ENCODE measurements around the gene ATG9A. TPM values are rescaled to one million over a fixed set of nuclear protein-coding genes. Genes with fewer than 3 reads are reported as not detected.
A peak's percentile ranks its signal among the peaks of the same experiment; 100 is the strongest.

Gene ATG9A
- total and polyA plus RNA-seq, 4 donors, result 22.5 to 49.1 (median 42.6) TPM

DNA sequence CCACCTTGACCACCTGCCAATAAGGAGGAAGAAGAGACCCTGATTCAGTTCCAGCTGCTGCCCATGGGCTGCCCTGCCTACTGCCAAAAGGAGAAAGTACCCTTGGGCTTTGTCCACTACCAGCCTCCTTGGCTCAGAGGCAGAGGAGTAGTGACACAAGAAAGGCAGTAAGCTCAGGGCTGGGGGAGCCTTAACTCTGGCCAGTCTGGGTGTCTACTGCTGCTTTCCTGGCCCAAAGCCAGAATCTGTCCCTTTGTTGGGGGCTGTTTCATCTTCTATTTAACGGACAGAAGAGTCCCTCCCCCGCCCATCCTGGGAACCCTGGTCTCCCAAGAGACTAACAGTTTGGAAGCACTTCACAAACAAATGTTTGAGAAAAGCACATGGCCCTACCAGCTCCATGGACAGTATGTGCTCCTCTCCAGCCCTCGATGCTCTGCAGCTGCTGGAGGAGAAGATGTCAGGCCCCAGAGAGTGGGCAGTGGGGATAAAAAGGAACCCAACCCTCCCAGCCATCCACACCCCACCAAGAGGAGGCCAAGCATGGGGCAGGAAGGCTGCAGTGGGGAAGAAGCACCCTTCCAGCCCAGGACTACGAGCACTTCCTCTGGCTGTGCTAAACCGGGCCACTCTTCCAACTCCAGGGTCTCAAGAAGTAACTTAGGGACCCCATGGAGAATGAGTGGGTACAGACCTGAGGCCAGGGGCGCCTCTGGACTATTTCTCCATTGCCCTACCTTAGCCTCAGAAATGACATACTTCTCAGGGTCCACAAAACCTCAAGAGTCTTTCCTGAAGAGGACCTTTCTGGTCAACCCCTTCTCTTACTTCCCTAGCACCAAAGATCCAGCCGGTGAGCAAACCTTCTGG lies 1.2 kb downstream of the ATG9A start:
- DNase-seq, result peak in 1 of 3 donors; percentile 20
- peak overlapping the region; percentile 95 to 98 for H3K27ac ChIP-seq (ENCODE audit: low read depth in 1 of 2, low read length in 1 of 2)
- ATAC-seq (ENCODE audit: insufficient read depth, low FRiP score), result no peak
- peaks cover 12 to 36% (median 29%) of the 10 kb centered on the region in 4 donors for H3K36me3 ChIP-seq (ENCODE audit: control insufficient read depth in 4 of 4, insufficient read depth in 4 of 4, low read length in 4 of 4)
- H3K9me3 ChIP-seq (ENCODE audit: control insufficient read depth in 4 of 4, insufficient read depth in 3 of 4, low read length in 3 of 4), result no peaks in the 10 kb centered on the region
- peak overlapping the region; percentile 87 for H3K4me3 ChIP-seq
- peaks cover 4 to 26% (median 9%) of the 10 kb centered on the region in 5 donors for H3K4me1 ChIP-seq (ENCODE audit: control insufficient read depth in 5 of 5, insufficient read depth in 5 of 5, low read length in 5 of 5)
- no peaks in the 10 kb centered on the region for H3K27me3 ChIP-seq (ENCODE audit: control insufficient read depth in 3 of 3, insufficient read depth in 3 of 3, low read length in 2 of 3)
- TF ChIP-seq, protein P1, sequence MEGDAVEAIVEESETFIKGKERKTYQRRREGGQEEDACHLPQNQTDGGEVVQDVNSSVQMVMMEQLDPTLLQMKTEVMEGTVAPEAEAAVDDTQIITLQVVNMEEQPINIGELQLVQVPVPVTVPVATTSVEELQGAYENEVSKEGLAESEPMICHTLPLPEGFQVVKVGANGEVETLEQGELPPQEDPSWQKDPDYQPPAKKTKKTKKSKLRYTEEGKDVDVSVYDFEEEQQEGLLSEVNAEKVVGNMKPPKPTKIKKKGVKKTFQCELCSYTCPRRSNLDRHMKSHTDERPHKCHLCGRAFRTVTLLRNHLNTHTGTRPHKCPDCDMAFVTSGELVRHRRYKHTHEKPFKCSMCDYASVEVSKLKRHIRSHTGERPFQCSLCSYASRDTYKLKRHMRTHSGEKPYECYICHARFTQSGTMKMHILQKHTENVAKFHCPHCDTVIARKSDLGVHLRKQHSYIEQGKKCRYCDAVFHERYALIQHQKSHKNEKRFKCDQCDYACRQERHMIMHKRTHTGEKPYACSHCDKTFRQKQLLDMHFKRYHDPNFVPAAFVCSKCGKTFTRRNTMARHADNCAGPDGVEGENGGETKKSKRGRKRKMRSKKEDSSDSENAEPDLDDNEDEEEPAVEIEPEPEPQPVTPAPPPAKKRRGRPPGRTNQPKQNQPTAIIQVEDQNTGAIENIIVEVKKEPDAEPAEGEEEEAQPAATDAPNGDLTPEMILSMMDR (IDR thresholded peaks at IDR 0.05; ENCODE audit: control extremely low read depth, extremely low read depth), result no peak
- peak overlapping the region; percentile 72 to 77 for H3K9ac ChIP-seq (ENCODE audit: insufficient read depth in 1 of 2, low read length in 2 of 2)
- 31 to 36% methylated on average over 7 of the region's 7 CpGs for WGBS, 2 donors

DNA sequence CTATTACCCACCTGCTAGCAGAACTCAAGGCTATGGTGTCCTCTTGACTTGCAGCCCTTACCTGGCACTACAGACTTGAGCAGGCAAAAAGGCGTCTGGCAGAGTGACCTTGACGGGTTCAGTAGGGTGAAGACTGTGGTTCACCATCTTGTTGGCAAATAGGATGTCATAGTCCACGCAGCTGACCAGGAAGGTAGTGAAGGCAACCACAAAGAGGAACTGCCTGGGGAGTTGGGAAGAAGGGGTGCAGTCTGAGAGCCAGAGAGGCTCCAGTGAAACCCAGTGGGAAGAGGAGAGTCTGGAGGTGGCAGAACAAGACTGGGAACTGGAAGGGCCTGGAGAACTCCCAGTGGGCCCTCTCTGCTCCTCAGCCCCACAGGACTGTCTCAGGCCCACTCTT lies 4.1 kb downstream of the ATG9A start:
- Histone ChIP-seq H3K9ac (ENCODE audit: insufficient read depth in 1 of 2, low read length in 2 of 2) (no peak overlapping the region), H3K36me3 (ENCODE audit: control insufficient read depth in 4 of 4, insufficient read depth in 4 of 4, low read length in 4 of 4) (peaks cover 18 to 50% (median 35%) of the 10 kb centered on the region in 4 donors), H3K4me1 (ENCODE audit: control insufficient read depth in 5 of 5, insufficient read depth in 5 of 5, low read length in 5 of 5) (peaks cover 1 to 19% (median 9%) of the 10 kb centered on the region in 5 donors), H3K4me3 (no peak overlapping the region), H3K27me3 (ENCODE audit: control insufficient read depth in 3 of 3, insufficient read depth in 3 of 3, low read length in 2 of 3) (no peaks in the 10 kb centered on the region), H3K27ac (ENCODE audit: low read depth in 1 of 2, low read length in 1 of 2) (no peak overlapping the region), H3K9me3 (ENCODE audit: control insufficient read depth in 4 of 4, insufficient read depth in 3 of 4, low read length in 3 of 4) (no peaks in the 10 kb centered on the region)
- TF ChIP-seq, protein P1 (IDR thresholded peaks at IDR 0.05; ENCODE audit: control extremely low read depth, extremely low read depth), result no peak
- no peak for ATAC-seq (ENCODE audit: insufficient read depth, low FRiP score)
- WGBS, 2 donors, result 33 to 75% methylated on average over 3 of the region's 3 CpGs
- DNase-seq, result no peak

DNA sequence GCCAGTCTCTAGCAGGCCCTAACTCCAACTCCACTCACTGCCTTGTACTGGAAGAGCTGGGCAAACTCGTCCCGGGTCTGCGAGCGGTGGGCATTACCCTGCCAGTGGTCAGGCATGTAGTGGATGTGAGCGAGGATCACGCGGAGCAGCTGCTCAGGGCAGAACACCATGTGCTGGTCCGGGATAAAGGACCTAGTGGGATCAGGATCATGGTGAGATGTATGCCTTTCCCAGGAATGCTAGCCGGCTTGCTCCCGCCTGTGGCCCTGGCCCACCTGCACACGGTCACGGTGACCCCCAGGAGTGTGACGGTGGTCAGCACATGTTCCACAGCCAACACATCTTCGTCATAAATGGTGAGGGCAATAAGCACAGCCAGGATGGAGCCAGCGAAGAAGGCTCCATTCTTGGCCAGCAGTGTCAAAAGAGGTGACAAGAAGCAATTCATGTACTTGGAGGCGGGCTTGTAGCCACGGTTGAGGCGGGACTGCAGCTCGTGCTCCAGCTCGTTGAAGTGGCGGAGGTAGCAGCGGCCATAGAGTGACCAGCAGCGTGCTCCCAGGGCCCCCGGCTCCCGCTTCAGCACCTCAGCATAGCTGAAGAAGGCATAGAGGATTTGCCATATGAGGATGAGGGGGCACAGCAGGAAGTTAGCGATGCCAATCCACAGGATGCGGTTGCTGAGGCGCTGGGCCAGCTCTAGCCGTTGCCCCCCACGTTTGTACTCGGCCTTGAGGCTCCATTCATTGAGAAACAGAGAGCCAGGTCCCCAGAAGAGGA lies 5.4 kb downstream of the ATG9A start:
- TF ChIP-seq, protein P1 (IDR thresholded peaks at IDR 0.05; ENCODE audit: control extremely low read depth, extremely low read depth), result no peak
- Histone ChIP-seq H3K4me1 (ENCODE audit: control insufficient read depth in 5 of 5, insufficient read depth in 5 of 5, low read length in 5 of 5) (peaks cover 4 to 28% (median 15%) of the 10 kb centered on the region in 5 donors), H3K9me3 (ENCODE audit: control insufficient read depth in 4 of 4, insufficient read depth in 3 of 4, low read length in 3 of 4) (no peaks in the 10 kb centered on the region), H3K9ac (ENCODE audit: insufficient read depth in 1 of 2, low read length in 2 of 2) (no peak overlapping the region), H3K36me3 (ENCODE audit: control insufficient read depth in 4 of 4, insufficient read depth in 4 of 4, low read length in 4 of 4) (peaks cover 18 to 60% (median 41%) of the 10 kb centered on the region in 4 donors), H3K4me3 (no peak overlapping the region), H3K27me3 (ENCODE audit: control insufficient read depth in 3 of 3, insufficient read depth in 3 of 3, low read length in 2 of 3) (no peaks in the 10 kb centered on the region), H3K27ac (ENCODE audit: low read depth in 1 of 2, low read length in 1 of 2) (no peak overlapping the region)
- DNase-seq (no peak), ATAC-seq (ENCODE audit: insufficient read depth, low FRiP score) (no peak)
- WGBS, 2 donors, result 92 to 93% methylated on average over 31 of the region's 31 CpGs
